Small intestine (tissue), 4 donors: Measurements from ENCODE around the gene ACD. TPM values are rescaled to one million over a fixed set of nuclear protein-coding genes. Genes with fewer than 3 reads are reported as not detected.

ENCODE experiments used
- polyA plus RNA-seq, 4 donors: library from polyadenylated mRNA; stranded (reverse) in 3 of 4; unstranded in 1 of 4; fragments of 200-250 nt in 3 of 4; fragments of 120-200 nt in 1 of 4; gene quantifications; one replicate each; pipeline versions ENCODE4 v1.2.1 to v1.2.3, GENCODE V29; 2013
- donor health status: healthy with polysubstance abuse.
- donor health status: Bipolar disorder and iron deficiency.
- donor health status: healthy.

Gene ACD
- polyA plus RNA-seq, 4 donors, result 7.2 to 31.4 (median 13.7) TPM

Other genes starting within 250 kb of the ACD start
- gene ZDHHC1, start 243.8 kb downstream of the ACD start, polyA plus RNA-seq, result 1 to 10 TPM in 3 of 4 donors, not detected in 1; 1.9 to 5.3 (median 5.2) TPM
- gene HSD11B2, start 229.1 kb downstream of the ACD start, polyA plus RNA-seq, result 100 to 1,000 TPM in 2 of 4 donors, 10 to 100 TPM in 1, 1 to 10 TPM in 1; 9.7 to 166 (median 111) TPM
- 100 to 1,000 TPM in 3 of 4 donors, 10 to 100 TPM in 1; 98.8 to 158 (median 137) TPM for gene ATP6V0D1, start 179.1 kb downstream of the ACD start, polyA plus RNA-seq
- under 1 TPM in 1 of 4 donors, not detected in 3; 0.10 TPM for gene AGRP, start 176.7 kb downstream of the ACD start, polyA plus RNA-seq
- 10 to 100 TPM in 3 of 4 donors, 1 to 10 TPM in 1; 2.9 to 19.1 (median 10.9) TPM for gene RIPOR1, start 131.4 kb downstream of the ACD start, polyA plus RNA-seq
- gene CTCF, start 97.7 kb downstream of the ACD start, polyA plus RNA-seq, result 10 to 100 TPM; 23.5 to 45.0 (median 24.2) TPM
- 1 to 10 TPM; 1.5 to 7.6 (median 3.0) TPM for gene CARMIL2, start 15.1 kb downstream of the ACD start, polyA plus RNA-seq
- gene PARD6A, start 700 bp upstream of the ACD start, polyA plus RNA-seq, result 1 to 10 TPM; 1.0 to 6.8 (median 2.7) TPM
- 10 to 100 TPM in 3 of 4 donors, 1 to 10 TPM in 1; 4.1 to 13.2 (median 12.2) TPM for gene ENKD1, start 6.5 kb upstream of the ACD start, polyA plus RNA-seq
- gene C16orf86, start 6.6 kb upstream of the ACD start, polyA plus RNA-seq, result 1 to 10 TPM in 3 of 4 donors, not detected in 1; 1.2 to 3.2 (median 1.9) TPM
- 10 to 100 TPM in 2 of 4 donors, 1 to 10 TPM in 2; 4.8 to 28.6 (median 12.0) TPM for gene GFOD2, start 59.1 kb upstream of the ACD start, polyA plus RNA-seq
- 10 to 100 TPM in 2 of 4 donors, 1 to 10 TPM in 2; 5.9 to 21.8 (median 10.1) TPM for gene RANBP10, start 146.3 kb upstream of the ACD start, polyA plus RNA-seq
- under 1 TPM in 2 of 4 donors, not detected in 2; 0.72 to 0.80 TPM for gene TSNAXIP1, start 146.6 kb upstream of the ACD start, polyA plus RNA-seq
- gene THAP11, start 182.1 kb upstream of the ACD start, polyA plus RNA-seq, result 10 to 100 TPM; 15.0 to 25.0 (median 19.2) TPM
- 100 to 1,000 TPM in 2 of 4 donors, 10 to 100 TPM in 2; 77.3 to 115 (median 102) TPM for gene NUTF2, start 186.7 kb upstream of the ACD start, polyA plus RNA-seq
- gene CENPT, start 187.4 kb upstream of the ACD start, polyA plus RNA-seq, result 100 to 1,000 TPM in 1 of 4 donors, 10 to 100 TPM in 3; 25.3 to 111 (median 43.9) TPM
- gene EDC4, start 212.8 kb upstream of the ACD start, polyA plus RNA-seq, result 10 to 100 TPM; 30.6 to 76.5 (median 55.2) TPM
- gene NRN1L, start 224.6 kb upstream of the ACD start, polyA plus RNA-seq, result 1 to 10 TPM in 3 of 4 donors, under 1 TPM in 1; 0.69 to 6.0 (median 2.0) TPM
- gene PSKH1, start 233.0 kb upstream of the ACD start, polyA plus RNA-seq, result 10 to 100 TPM; 13.8 to 29.2 (median 23.6) TPM